ENCODE measurements around the gene PBXIP1. TPM values are rescaled to one million over a fixed set of nuclear protein-coding genes. Genes with fewer than 3 reads are reported as not detected.

The PBXIP1 gene
- total RNA-seq, 1 experiment from 2014 or later: 24.0 TPM

DNA sequence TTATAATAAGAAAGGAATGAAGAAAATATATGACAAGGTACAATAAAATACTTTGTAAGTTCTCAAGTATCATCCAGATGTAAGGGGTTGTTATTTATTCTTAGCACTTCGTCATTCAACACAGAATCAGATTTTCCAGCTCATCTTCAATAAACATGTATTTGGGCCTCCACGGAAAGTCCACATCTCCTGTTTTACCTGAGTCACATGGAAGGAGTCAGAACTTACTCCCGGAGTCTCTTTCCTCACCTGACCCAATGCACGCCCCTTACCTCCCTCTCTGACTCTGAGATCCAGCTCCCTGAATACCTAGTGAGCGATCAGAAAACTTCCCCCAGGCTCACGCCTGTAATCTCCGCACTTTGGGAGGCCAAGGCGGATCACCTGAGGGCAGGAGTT is 17.9 kb downstream of the PBXIP1 start:
- POLR2A ChIA-PET: interaction anchor here (1.1 kb wide), 1 partner anchor 36 kb away, joined by 4 read pairs; no protein-coding TSS in a partner anchor
- Histone ChIP-seq H3K4me1 (peaks cover 6% of the 10 kb centered on the region), H3K36me3 (ENCODE audit: control insufficient read depth, insufficient read depth, low read length) (no peaks in the 10 kb centered on the region), H3K4me3 (ENCODE audit: low read depth, low read length) (peak overlapping the region; percentile 72), H3K9me3 (no peaks in the 10 kb centered on the region), H3K27me3 (replicated peaks; ENCODE audit: control insufficient read depth, insufficient read depth, low read length) (no peaks in the 10 kb centered on the region)
- intact Hi-C loops (cut with micrococcal nuclease; ENCODE audit: unreplicated experiment): loop anchor here (2.0 kb wide), 1 partner anchor 59 kb away; no protein-coding TSS in a partner anchor
- TF ChIP-seq, protein P1, sequence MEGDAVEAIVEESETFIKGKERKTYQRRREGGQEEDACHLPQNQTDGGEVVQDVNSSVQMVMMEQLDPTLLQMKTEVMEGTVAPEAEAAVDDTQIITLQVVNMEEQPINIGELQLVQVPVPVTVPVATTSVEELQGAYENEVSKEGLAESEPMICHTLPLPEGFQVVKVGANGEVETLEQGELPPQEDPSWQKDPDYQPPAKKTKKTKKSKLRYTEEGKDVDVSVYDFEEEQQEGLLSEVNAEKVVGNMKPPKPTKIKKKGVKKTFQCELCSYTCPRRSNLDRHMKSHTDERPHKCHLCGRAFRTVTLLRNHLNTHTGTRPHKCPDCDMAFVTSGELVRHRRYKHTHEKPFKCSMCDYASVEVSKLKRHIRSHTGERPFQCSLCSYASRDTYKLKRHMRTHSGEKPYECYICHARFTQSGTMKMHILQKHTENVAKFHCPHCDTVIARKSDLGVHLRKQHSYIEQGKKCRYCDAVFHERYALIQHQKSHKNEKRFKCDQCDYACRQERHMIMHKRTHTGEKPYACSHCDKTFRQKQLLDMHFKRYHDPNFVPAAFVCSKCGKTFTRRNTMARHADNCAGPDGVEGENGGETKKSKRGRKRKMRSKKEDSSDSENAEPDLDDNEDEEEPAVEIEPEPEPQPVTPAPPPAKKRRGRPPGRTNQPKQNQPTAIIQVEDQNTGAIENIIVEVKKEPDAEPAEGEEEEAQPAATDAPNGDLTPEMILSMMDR (IDR thresholded peaks at IDR 0.05; ENCODE audit: insufficient read depth in 1 of 2, low read depth in 1 of 2, low read length in 1 of 2, severe bottlenecking in 1 of 2, unreplicated experiment in 1 of 2): no peak
- Mint-ChIP-seq H3K9me3 (ENCODE audit: unreplicated experiment) (no peaks in the 10 kb centered on the region), H3K36me3 (ENCODE audit: insufficient read depth, unreplicated experiment) (peaks cover 23% of the 10 kb centered on the region), H3K4me3 (ENCODE audit: unreplicated experiment) (peak overlapping the region; percentile 87), H3K27me3 (ENCODE audit: insufficient read depth, unreplicated experiment) (no peaks in the 10 kb centered on the region), H3K27ac (ENCODE audit: unreplicated experiment) (peak overlapping the region; percentile 99), H3K4me1 (ENCODE audit: low read depth, unreplicated experiment) (peaks cover 17% of the 10 kb centered on the region)
- DNase-seq: no peak
- BruUV-seq (replicated peaks): no TSS peak
- CTCF ChIA-PET: no interaction called here

DNA sequence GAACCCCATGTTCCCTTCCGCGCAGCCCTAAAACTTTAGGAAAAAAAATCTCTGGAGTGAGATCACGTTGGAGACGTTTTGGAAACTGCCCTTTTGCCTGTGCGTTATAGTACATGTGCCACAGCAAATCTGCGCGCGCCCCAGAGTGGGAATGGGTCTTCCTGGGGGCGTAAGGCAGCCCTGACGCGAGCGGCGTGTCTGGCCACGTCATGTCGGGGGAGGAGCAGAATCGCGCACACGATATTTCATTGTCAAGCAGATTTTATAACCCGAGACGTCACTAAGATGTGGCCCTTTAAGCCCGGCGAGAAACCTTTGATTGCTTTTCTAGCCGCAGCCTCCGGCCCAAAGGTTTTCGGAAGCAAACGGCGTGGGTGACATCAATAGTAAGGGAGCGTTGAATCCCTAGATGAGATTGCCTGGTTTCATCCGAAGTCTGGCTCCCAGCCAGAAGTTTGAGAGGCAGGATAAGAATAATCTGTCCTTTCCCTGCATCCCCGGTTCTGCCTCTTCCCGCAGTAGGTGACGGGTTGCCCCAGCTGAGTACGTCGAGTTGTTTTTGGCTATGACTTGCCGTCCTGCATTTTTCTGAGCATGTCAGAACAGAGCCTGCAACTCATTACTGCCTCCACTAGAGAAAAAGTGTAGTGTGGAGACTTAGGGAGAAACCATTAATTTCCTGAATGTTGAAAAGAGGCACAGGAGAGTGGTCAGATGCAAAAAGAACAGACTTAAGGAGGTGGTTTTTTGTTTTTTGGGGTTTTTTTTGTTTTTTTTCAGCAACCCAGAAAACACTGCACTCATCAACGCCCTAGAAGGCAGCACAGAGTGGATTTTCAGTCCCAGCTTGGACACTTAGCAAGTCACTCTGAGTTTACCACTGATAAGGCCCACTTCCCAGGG is 18.6 kb downstream of the PBXIP1 start:
- Mint-ChIP-seq H3K36me3 (ENCODE audit: insufficient read depth, unreplicated experiment) (peaks cover 23% of the 10 kb centered on the region), H3K27me3 (ENCODE audit: insufficient read depth, unreplicated experiment) (no peaks in the 10 kb centered on the region), H3K27ac (ENCODE audit: unreplicated experiment) (peak overlapping the region; percentile 99), H3K4me1 (ENCODE audit: low read depth, unreplicated experiment) (peaks cover 17% of the 10 kb centered on the region), H3K4me3 (ENCODE audit: unreplicated experiment) (peak overlapping the region; percentile 87), H3K9me3 (ENCODE audit: unreplicated experiment) (no peaks in the 10 kb centered on the region)
- DNase-seq: peak; percentile 88 to 91
- Histone ChIP-seq H3K27me3 (replicated peaks; ENCODE audit: control insufficient read depth, insufficient read depth, low read length) (no peaks in the 10 kb centered on the region), H3K4me3 (ENCODE audit: low read depth, low read length) (peak overlapping the region; percentile 72), H3K36me3 (ENCODE audit: control insufficient read depth, insufficient read depth, low read length) (no peaks in the 10 kb centered on the region), H3K9me3 (no peaks in the 10 kb centered on the region), H3K4me1 (peaks cover 6% of the 10 kb centered on the region)
- ChIA-PET POLR2A (interaction anchor here (0.5 to 1.7 kb wide), 7 partner anchors 19 to 80 kb away, joined by 3 to 21 read pairs (median 5); partner anchors contain the start of genes PBXIP1 and PYGO2), CTCF (interaction anchor here (0.8 to 2.1 kb wide), 11 partner anchors 16 to 378 kb away, joined by 3 to 12 read pairs (median 3); partner anchors contain the start of genes ADAM15, LENEP, PBXIP1 and SHC1)
- TF ChIP-seq, protein P1 (IDR thresholded peaks at IDR 0.05; ENCODE audit: insufficient read depth in 1 of 2, low read depth in 1 of 2, low read length in 1 of 2, severe bottlenecking in 1 of 2, unreplicated experiment in 1 of 2): peak in 1 of 2 experiments; percentile 11
- intact Hi-C loops (cut with micrococcal nuclease; ENCODE audit: unreplicated experiment): loop anchor here (2.0 kb wide), 1 partner anchor 59 kb away; no protein-coding TSS in a partner anchor
- BruUV-seq (replicated peaks): TSS peak; percentile 98

DNA sequence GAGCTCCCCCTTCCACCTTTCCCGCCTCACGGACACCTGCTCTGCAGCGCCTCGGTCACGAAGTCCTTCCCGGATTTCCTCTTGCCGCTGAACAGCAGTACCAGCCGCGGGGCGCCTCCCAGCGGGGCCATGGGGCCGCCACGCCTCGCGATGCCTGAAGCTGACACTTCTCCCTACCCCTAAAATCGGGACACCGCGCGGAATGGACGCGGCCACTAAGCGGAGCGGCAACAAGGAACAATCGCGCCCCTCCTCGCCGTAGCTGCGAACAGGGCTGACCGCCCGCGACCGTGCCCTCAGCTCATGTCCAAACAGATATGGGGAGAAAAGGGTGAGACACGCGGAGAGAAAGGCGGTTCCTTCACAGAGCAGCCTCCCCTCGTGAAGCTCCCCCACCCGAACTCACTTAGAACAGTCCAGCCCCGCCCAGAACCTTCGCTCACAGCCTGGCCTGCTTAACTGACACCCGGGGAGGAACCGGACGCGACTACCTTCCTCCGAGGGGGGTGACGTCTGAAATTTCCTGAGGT is 19.3 kb downstream of the PBXIP1 start, which contains the start of gene PMVK:
PMVK (minus strand) TSS at position 165 of the 530 bp plus-strand sequence; CDS start at position 131, 34 bp downstream.
- Histone ChIP-seq H3K36me3 (ENCODE audit: control insufficient read depth, insufficient read depth, low read length) (no peaks in the 10 kb centered on the region), H3K4me1 (peaks cover 6% of the 10 kb centered on the region), H3K27me3 (replicated peaks; ENCODE audit: control insufficient read depth, insufficient read depth, low read length) (no peaks in the 10 kb centered on the region), H3K9me3 (no peaks in the 10 kb centered on the region), H3K4me3 (ENCODE audit: low read depth, low read length) (peak within 1 kb of the TSS; percentile 72)
- no peaks in the 10 kb centered on the region for H3K9me3 Mint-ChIP-seq (ENCODE audit: unreplicated experiment)
- BruUV-seq (replicated peaks): no TSS peak
- peaks cover 23% of the 10 kb centered on the region for H3K36me3 Mint-ChIP-seq (ENCODE audit: insufficient read depth, unreplicated experiment)
- DNase-seq: peak; percentile 97 to 98
- POLR2A ChIA-PET: interaction anchor here (0.5 to 1.7 kb wide), 9 partner anchors 19 to 377 kb away, joined by 3 to 21 read pairs (median 5); partner anchors contain the start of genes ADAM15, PBXIP1 and PYGO2
- no peaks in the 10 kb centered on the region for H3K27me3 Mint-ChIP-seq (ENCODE audit: insufficient read depth, unreplicated experiment)
- TF ChIP-seq, protein P1 (IDR thresholded peaks at IDR 0.05; ENCODE audit: insufficient read depth in 1 of 2, low read depth in 1 of 2, low read length in 1 of 2, severe bottlenecking in 1 of 2, unreplicated experiment in 1 of 2): peak in 1 of 2 experiments; percentile 62
- intact Hi-C loops (cut with micrococcal nuclease; ENCODE audit: unreplicated experiment): loop anchor here (1.0 to 2.0 kb wide), 2 partner anchors 38 to 58 kb away; partner anchors contain the start of gene CKS1B
- H3K4me1 Mint-ChIP-seq (ENCODE audit: low read depth, unreplicated experiment): peaks cover 17% of the 10 kb centered on the region
- CTCF ChIA-PET: interaction anchor here (0.6 to 2.1 kb wide), 13 partner anchors 15 to 377 kb away, joined by 3 to 12 read pairs (median 3); partner anchors contain the start of genes ADAM15, LENEP, PBXIP1 and SHC1
- peak within 1 kb of the TSS; percentile 87 for H3K4me3 Mint-ChIP-seq (ENCODE audit: unreplicated experiment)
- H3K27ac Mint-ChIP-seq (ENCODE audit: unreplicated experiment): peak within 1 kb of the TSS; percentile 99
